Endothelial cell of umbilical vein (primary cell): ENCODE results near the gene CDK15.

Source experiments
- EZH2 ChIP-seq: IDR thresholded peaks from 2 replicates; pipeline ENCODE4 v1.6.1; 2012; ENCODE audit warnings: borderline replicate concordance, low read depth, mild to moderate bottlenecking, moderate library complexity, low read length, inconsistent platforms; ENCODE audit not compliant: severe bottlenecking
- MYC ChIP-seq: IDR thresholded peaks from one replicate; pipeline ENCODE4 v1.6.1; 2011; ENCODE audit warnings: mild to moderate bottlenecking, low read depth, low read length
- POLR2A ChIP-seq: IDR thresholded peaks from 2 replicates; pipeline ENCODE4 v1.6.1; 2012; ENCODE audit warnings: low read depth, mild to moderate bottlenecking, control low read depth, low read length
- POLR2AphosphoS5 ChIP-seq: IDR thresholded peaks from 2 replicates; pipeline ENCODE4 v1.6.1; 2012; ENCODE audit warnings: low read depth, mild to moderate bottlenecking, control low read depth, low read length, moderate library complexity; ENCODE audit not compliant: insufficient read depth
- TF ChIP-seq, protein P1 (sequence below), 2 donors: IDR thresholded peaks; 1 replicate in 1 of 2; 2 replicates in 1 of 2; pipeline ENCODE4 v1.5.1; 2011; ENCODE audit warnings: low read length in 2 of 2, mild to moderate bottlenecking in 2 of 2, moderate library complexity in 2 of 2, control low read depth in 1 of 2, inconsistent platforms in 1 of 2, low read depth in 1 of 2; ENCODE audit not compliant: insufficient read depth in 1 of 2; ENCODE audit errors: extremely low read depth in 1 of 2
- TF ChIP-seq, protein P2 (sequence below): IDR thresholded peaks from 2 replicates; pipeline ENCODE4 v1.6.1; 2011; ENCODE audit not compliant: insufficient read depth, insufficient read length

DNA sequence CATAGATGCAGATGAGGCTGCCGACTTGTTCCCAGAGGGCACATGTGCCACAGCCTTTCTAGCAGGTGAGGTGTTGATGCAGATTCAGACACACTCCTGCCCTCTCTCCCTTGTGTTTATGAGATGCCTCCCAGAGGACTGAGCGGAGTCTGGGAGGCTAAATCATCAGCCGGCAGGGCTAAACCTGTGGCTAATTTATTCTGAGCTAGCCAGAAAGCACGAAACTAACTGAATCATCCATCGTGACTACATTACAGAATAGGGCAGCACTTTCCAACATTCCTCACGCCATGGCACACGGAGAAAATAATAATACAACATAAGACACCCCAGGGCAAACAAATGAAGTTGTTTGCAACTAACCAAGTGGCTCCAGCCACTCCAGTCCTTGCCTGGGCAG, 125.6 kb downstream of the CDK15 start:
- TF ChIP-seq, protein P1, sequence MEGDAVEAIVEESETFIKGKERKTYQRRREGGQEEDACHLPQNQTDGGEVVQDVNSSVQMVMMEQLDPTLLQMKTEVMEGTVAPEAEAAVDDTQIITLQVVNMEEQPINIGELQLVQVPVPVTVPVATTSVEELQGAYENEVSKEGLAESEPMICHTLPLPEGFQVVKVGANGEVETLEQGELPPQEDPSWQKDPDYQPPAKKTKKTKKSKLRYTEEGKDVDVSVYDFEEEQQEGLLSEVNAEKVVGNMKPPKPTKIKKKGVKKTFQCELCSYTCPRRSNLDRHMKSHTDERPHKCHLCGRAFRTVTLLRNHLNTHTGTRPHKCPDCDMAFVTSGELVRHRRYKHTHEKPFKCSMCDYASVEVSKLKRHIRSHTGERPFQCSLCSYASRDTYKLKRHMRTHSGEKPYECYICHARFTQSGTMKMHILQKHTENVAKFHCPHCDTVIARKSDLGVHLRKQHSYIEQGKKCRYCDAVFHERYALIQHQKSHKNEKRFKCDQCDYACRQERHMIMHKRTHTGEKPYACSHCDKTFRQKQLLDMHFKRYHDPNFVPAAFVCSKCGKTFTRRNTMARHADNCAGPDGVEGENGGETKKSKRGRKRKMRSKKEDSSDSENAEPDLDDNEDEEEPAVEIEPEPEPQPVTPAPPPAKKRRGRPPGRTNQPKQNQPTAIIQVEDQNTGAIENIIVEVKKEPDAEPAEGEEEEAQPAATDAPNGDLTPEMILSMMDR (IDR thresholded peaks at IDR 0.05; ENCODE audit: extremely low read depth in 1 of 2, insufficient read depth in 1 of 2, low read depth in 1 of 2, low read length in 2 of 2) = no peak
- TF ChIP-seq EZH2 (no peak), POLR2AphosphoS5 (no peak), POLR2A (no peak), MYC (no peak)
- TF ChIP-seq, protein P2, sequence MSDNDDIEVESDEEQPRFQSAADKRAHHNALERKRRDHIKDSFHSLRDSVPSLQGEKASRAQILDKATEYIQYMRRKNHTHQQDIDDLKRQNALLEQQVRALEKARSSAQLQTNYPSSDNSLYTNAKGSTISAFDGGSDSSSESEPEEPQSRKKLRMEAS = no peak
